Astrocyte of the hippocampus (primary cell): ENCODE results near the gene KIF26B.
A peak's percentile ranks its signal among the peaks of the same experiment; 100 is the strongest.
"Not testable (repeated sequence)": the region's sequence is repeated elsewhere in the genome, so short reads cannot be mapped to it uniquely, and the experiment has no call there.

Experiments
- DNase-seq: peaks from one replicate; pipeline ENCODE4 v3.0.0; 2011; ENCODE audit warnings: low read depth, low spot score

KIF26B gene

GRCh38 chr1:245323765-245324164 lies 169.0 kb downstream of the KIF26B start:
- not testable (repeated sequence) for DNase-seq

DNA sequence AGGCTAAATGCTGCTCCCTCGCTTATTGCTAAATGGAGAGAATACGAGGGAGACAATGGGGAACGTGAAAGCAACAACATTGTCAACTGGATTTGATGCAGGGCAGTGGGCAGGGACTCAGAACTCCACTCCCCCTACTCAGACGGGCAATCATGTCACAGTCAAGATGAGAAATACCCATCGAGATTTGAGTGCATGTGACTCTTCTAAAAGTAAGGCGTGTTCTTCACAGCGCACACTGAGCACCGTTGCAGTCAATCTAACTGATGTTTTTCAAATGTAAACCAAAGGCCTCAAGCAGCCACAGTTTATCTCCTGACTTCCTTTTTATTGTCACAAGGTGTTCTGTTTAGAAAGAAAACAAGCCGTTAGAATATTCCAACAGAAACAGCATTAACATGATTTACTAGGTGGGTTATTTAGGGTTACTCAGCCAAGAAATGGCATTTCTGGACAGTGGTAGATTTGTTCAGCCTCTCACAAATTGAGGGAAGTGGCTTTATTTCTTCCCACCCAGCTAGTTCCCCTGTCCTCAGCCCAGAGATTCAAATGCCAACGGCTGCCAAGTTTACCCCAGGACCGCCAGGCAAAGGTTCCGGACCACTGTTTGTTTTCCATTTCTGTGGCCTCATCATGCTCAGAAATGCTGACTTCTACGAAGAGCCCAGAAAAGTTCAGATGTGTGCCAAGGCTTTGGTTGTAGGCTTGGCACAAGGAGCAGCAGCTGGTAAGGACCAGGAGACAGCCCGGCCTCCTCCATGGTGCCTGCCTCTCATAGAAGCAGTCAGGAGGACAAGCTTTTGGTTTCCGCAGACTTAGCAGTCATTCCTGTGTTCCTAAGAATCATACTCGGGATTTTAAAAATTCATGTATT lies 171.4 kb downstream of the KIF26B start:
- peak; percentile 67 for DNase-seq

GRCh38 chr1:245327360-245327759 lies 172.6 kb downstream of the KIF26B start:
- DNase-seq, result no peak

DNA sequence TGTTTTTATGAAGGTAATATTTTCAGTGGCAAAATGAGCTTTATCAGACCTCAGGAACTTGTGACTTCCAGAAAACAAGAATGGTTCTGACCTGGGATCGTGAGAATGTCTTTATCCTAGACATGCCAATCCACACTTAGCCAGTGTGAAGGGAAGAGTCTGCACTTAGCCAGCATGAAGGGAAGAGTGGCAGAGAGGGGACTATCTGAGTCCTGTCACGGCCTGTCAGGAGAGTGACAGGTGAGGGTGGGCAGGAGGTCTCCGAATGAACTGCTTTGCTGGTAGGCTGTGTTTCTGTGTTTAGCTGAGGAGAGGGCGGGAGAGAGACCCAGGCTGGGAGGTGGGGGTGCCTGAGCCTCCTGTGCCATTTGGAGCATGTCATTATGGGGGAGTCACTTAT lies 173.1 kb downstream of the KIF26B start:
- no peak for DNase-seq

DNA sequence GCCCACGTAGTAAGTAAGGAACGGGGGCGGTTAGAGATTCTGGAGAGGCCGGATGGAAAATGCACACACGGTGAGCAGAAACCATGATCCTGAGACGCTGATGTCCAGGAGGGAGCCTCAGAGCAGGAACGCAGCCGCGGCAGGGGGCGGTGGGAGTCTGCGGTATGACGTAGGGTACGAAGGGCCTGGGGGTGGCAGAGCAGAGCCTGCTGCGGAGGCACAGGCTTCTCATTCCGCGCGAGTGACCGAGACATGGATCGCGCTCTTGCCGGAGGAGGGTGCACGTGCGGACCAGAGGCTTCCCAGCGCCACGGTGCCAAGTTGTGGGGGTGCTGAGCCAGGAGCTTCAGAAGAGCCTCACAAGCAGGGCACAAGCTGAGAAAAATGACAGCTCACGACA lies 176.2 kb downstream of the KIF26B start:
- DNase-seq, result no peak

DNA sequence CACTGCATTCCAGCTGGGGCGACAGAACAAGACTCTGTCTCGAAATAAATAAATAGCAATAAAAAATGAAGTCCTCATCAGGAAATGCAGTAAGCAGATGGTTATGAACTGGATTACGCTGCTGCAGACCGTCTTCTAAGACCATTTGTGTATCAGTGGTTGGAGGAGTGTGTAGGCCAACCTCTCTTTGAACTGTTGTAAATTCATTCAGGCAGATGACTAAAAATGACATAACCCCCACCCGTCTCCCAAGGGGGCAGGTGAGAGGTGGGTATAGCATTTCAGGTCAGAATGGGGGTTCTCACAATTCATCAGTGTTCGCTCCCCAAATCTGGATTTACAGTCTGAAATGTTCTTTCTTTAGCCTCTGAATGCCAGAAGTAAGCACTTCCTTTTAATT lies 177.3 kb downstream of the KIF26B start:
- DNase-seq, result no peak

GRCh38 chr1:245332513-245332912 lies 177.7 kb downstream of the KIF26B start:
- DNase-seq, result no peak

DNA sequence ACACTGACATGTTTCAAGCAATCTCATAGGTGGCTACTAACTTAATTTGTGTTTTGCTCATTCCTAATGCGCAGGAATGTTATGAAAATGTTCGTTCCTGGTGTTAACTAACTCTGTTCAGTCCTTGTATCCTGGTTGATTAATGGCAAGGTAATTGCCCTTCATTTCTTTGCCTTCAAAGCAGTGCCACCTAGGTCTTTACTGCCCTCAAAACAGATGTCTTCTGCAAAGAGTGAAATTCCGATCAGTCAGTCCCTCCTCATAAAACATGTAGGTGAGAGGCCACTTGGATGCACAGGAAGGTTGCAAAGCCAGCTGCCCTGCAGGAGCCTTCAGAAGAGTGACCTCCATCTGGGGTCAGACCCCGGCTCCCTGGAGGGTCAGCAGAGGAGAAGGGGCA lies 179.4 kb downstream of the KIF26B start:
- DNase-seq, result no peak

DNA sequence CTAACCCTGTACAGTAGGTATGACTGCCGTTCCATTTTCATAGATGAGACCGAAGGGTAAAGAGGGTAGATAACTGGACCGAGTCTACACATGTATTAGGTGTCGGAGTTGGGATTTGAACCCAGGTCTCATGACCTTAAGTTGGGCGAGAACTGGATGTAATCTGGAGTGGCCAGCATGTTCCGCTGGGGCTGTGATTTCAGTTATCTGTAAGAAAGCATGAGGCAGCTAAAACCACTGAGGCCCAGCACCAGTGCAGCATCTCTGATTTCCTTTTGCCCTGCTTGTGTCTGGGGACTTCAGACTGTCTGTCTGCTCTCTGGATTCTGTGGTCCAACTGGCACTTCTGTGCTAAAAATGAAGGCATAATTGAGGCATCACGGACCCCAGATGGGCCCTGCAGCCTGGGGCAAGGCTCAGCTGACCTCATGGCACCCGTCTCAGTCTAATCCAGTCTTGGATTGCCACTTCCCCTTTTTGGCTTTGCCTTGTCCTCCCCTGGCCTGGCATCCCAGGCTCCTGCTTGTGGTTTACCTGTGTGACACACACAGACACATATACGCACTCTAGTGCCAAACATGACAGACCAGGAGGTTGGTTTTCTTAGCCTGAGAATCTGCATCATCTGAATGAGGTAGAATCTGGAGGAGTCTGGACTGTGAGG lies 180.2 kb downstream of the KIF26B start:
- DNase-seq, result no peak

- not testable (repeated sequence) for DNase-seq
Observed at GRCh38 chr1:245335684-245336083, 180.9 kb downstream of the KIF26B start.

DNA sequence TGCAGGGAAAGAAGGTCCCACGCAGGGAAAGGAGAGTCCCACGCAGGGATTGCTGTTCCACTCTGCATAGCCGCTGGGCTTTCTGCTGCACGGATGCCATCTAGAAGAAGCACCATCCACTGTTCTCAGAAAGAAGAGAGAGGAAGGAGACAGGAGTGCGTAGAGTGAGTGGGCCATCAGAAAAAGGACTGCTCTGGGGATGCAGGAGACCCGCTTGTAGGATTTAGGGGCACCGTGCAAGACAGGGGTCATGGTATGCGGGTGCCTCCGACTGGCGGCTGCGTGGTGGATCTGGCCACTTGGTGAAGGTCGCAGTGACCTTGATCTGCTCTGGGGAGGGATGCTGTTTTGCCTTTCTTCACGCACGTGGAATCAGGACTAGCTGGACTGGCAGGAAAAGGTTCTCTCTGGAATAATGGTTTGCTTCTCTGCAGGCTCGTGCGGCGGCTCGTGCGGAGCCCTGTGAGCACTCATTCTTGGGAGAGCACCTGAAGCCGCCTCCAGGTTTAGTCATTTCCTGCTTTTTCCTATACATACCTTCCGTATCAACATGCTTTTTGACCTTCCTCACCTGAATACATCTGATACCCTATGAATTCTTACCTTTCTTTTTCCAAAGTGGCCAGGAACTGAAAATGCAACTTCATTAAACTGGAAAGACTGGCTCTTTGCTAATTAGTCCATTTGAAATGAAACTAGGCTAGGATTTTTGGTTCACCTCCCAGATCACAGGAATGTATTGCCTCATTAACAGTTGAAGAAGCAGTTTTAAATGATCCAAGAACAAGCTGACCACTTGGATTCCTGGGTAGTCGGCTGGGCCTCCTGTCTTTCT lies 181.6 kb downstream of the KIF26B start:
- peak; percentile 66 for DNase-seq

DNA sequence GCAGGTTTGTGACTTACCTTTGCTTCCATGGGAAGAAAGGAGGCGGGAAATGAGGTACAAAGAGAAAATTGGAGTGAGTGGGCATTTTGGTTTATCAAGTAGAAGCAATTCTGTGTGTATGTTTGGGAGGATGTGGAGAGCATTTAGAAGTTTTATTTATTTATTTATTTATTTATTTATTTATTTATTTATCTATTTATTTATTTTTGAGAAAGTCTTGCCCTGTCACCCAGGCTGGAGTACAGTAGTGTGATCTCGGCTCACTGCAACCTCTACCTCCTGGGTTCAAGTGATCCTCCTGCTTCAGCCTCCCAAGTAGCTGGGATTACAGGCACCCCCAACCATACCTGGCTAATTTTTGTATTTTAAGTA lies 182.2 kb downstream of the KIF26B start:
- not testable (repeated sequence) for DNase-seq

DNA sequence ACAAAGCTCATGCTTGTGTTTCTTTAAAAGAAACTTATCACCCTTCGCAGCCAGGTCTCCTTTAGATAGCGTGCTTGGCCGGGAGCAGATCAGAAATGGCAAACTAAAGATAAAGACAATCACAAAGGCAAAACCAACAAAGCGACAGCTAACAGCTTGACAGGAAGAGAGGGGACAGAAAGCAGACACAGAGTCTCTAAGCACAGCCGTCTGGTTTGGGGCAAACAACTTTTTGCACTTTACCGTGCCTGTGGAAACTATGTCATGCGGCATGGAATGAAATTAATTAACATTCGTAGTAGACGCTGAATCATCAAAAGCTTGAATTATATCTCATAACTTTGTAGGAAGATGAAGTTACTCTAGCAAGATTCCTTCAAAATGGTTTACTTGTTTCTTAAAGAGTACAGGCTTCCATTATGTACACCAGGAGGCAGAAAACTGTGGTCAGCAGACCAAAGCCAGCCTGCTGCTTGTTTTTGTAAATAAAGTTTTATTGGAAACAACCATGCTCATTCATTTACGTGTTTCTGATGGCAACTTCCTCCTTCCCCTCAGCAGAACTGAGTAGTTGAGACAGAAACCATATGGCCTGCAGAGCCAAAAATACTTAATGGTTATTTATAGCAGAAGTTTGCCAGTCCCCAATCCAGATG lies 183.2 kb downstream of the KIF26B start:
- DNase-seq, result no peak

DNA sequence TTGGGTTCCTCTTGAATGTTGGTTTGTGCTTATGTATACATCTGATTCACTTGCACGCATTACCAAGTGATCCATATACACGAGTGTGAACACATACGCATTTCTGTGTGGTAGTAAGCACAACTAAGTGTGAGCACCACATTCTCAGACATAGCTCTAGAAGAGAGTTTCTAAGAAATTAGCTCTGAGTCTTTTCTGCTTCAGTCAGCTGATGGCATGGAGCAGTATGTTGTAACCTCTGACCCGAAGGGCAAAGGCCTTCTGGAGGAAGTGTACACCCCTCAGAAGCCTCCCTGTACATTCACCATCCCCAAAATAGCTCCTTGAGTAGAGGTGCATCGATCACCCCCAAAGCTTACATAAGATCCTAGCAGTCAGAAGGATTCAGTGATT lies 183.7 kb downstream of the KIF26B start:
- DNase-seq, result no peak

- peak; percentile 66 for DNase-seq
Observed at GRCh38 chr1:245341743-245342142, 187.0 kb downstream of the KIF26B start.

DNA sequence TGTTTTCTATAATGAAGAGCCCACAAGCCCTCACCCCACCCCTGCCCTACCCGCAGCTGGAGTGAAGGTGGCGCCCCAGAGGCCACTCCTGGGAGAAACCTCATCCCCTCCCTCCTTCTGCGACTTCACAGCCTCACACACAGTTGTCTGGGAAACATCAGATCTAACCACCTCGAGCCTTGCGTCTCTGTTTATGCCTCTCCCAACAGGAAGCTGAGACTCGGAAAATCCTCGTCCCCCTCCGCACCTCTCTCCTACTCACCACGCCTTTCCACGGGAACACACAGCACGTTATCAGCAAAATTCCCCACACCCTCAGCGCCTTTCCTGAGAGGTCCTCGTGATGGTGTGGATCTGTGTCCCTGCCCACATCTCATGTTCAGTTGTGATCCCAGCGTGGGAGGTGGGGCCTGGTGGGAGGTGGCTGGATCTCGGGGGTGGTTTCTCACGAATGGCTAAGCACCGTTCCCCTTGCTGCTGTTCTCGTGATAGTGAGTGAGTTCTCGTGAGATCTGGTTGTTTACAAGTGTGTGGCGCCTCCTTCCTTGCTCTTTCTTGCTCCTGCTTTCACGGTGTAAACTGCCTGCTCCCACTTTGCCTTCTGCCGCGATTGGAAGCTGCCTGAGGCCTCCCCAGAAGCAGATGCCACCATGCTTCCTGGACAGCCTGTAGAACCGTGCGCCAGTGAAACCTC lies 190.6 kb downstream of the KIF26B start:
- no peak for DNase-seq

DNA sequence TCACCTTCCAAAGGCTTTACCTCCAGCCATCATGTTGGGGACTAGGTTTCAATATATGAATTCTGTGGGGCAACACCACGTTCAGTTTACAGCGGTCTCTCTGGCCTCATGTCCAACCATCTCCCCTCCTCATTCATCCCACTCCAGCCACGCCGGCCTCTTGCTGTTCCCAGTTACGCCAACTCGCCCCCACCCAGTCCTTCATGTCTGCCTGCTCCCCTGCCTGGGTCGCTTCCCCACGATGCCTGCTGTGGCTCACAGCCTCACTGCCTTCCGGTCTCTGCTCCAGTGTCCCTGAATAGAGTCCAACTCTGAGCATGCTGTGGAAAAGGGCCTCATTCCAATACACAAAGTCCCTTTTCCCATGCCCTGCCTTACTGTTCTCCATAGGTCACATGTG lies 193.8 kb downstream of the KIF26B start:
- DNase-seq, result no peak

DNA sequence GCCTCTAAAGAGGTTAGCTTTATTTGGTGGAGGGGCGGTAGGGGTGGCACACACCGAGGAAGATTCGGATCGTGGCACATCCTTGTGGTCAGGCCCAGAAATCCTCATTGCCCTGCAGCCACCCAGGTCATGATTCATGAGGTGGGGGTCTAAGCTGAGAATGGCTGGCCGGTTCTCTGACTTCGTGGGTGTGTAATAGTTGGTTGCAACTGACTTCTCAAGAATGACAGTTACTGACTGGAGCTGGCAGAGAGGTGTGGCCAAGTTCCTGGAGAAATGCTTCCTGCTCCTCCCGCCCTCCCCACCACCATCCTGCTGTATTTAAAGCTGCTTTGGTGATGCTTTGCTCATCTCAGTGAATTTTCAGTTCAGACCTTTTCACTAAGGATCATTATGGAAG lies 198.6 kb downstream of the KIF26B start:
- no peak for DNase-seq

DNA sequence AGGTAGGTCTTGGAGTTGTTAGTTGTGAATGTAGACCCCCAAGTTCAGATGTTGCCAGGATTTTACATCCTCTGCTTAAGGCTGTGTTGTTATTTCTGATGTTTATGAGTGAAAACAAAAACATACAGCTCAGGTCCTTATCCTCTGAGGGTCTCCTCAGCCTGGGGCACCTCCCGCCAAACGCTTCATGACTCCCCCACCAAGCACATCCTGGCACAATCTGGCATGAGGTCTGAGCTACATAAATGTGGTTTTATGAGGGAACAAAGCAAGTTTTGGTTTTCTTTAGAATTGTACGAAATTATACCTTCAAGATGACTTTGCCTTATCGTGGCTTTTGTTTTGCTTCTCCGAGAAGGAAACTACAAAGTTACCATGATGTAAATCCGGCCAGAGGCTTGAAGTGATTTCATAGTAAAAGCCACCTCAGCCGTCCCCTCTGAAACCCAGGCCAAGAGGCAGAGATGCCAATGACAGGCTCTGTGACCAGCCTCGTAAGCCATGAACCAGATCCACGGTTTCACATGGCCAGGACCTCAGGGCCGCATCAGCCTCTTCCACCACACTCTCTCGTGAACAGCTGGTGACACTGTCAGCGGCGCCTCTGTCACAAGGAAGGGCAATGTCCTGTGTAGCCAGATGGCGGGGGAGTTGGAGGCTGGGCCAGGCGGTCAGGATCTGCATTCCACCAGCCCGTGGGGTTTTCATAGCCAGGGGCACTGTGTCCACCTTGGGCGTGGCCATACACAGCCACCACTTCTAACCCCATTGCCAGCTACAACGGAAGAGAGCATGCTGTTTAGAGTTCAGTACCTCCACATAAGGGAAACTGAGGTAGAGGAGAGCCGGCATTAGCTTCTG lies 199.4 kb downstream of the KIF26B start:
- DNase-seq, result no peak
